IPS-NIHi7 (cell line): ENCODE measurements around the gene SLC22A12.
A peak's percentile ranks its signal among the peaks of the same experiment; 100 is the strongest.

Source experiments
- DNase-seq: peaks from one replicate; pipeline ENCODE4 v3.0.0; 2012; ENCODE audit warnings: mixed read lengths; ENCODE audit errors: extremely low spot score

SLC22A12 gene

DNA sequence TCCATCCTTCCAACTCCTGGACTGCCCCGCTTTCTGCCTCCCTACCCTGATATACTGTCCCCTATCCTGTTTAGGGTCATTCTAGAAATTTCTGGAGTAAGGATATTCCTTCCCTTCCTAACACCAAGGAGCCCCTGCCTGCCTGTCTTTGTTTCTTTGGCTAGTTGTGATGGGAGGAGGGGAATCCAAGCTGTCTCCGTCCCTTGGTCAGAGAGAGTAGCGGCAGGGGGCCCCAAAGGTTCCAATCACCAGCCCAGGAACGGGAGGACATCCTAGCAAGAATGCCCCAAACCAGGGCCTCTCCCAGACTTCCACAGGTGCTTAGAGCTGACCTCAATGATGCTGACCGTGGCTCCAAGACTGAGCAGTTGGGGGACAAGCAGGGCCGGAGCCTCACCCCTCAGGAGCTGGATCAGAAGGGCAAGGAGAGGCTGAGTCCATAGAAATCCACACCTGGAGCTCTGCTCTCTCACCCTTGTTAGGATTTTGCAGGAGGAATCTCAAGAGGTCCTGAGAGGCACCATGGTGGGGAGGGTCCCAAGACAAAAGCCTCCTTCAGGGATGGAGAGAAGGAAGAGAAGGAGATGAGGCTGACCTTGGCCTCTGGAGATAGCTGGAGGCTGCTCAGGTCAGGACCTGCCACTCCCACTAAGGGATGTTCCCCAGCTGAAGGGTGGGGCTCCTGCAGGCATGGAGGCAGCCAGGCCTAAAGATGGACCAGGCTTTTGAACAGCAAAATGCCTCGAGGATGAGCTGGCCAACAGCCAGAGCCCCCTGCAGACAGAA lies 13.6 kb downstream of the SLC22A12 start:
- DNase-seq = no peak

DNA sequence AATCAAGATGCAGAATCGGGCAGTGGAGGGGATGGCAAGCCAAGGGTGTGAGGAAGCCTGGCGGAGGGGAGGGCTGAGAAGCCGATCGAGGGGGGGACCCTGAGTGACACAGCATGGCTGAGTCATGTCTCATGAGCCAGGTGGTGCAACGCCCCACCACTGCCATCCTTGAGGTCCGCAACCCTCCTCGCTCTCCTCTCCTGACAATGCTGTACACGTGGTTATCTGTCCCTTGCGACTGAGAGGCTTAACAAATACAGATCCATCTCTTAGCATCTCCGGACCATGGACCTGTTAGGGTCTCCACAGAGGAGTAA lies 14.2 kb downstream of the SLC22A12 start:
- DNase-seq = peak; percentile 54

DNA sequence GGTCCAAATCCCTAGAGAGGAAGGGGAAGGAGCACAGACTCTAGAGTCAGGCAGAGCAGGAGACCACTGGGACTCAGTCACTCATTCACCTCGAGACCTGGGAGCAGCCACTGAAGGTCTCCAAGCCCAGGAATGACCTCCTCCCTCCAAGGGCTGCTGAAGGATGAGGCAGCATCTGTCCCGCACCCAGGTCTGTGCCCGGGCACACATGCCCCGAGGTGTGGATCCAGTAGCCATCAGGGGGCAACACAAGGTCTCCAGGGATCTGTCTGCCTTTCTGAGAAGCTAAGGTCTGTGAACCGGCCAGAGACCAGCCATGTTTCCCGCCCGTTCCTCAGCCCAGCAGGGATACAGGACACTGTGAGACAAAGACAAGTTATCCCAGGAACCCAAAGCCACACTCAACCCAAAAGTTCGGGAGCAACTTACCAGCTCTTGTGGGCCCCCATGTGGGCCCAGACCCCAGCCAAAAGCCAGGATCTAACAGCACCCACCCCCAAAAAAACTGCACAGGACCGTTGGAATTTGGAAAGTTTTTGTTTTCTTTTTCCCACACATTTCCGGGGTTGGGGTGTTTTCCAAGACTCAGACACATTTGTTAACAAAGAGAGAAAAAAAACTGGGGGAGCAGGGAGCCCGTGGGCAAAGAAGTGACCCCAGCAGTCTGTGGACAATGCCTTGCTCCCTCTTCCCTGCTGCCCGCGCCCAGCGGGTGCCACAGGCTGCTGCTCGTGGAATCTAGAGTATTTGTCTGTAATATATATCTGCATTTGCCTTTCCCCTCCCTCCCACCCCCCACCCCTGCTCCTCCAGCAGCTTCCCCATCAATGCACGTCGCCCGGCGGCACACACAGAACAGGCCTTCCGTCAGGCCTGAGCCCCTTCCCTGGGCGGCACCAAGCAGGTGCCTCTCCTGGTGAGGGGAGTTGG lies 14.9 kb downstream of the SLC22A12 start:
- no peak for DNase-seq

DNA sequence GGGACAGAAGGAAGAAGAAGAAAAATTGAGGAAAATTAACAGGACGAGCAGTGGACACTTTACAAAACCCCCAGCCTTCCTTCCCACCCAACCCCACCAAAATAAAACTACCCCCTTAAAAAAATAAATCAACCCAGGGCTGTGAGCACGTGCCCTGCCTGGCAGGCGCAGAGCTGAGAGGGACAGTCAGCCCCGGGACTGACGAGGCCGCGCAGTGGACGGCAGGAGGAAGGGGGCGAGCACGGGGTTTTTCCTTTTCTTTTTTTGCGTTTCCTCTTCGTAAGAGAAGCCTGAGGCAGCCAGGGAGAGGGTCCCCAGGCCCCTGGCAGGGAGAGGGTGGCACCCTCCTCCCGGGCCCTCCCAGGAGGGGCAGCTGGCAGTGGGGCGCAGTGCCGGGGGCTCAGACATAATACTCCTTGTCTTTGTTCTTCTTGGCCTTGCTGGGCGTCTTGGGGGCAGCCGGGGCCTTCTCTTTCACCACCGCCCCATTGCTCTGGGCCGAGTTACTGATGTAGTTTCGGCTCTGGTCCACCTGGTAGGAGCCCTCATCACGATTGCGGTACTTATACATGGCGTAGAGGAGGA lies 15.9 kb downstream of the SLC22A12 start:
- no peak for DNase-seq

DNA sequence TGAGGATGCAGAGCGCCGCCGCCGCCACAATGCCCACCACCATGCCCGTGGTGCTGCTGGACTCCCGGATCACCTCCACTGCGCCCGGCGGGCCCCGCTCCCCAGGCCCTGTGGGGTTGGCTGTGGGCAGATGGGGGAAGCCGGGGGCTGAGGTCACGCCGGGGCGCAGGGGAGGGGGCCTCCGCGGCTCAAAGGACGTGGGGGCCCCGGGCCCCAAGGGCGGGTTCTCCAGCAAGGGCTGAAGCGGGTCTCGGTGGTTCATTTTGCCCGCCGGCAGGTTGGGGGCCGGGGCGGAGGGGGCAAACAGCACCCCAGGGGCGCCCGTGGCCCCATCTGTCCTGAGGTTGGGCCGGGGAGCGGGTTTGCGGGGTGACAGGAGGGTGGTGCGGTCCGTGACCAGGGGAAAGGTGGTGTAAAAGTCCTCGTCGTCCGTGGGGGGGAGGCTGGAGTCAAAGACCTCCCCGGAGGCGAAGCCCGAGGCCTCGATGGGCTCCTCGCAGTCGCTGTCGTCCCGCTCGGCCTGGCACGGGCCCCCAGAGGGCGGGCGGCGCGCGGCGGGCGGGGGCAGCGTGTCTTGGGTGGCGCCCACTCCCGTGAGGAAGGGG lies 16.5 kb downstream of the SLC22A12 start:
- no peak for DNase-seq

DNA sequence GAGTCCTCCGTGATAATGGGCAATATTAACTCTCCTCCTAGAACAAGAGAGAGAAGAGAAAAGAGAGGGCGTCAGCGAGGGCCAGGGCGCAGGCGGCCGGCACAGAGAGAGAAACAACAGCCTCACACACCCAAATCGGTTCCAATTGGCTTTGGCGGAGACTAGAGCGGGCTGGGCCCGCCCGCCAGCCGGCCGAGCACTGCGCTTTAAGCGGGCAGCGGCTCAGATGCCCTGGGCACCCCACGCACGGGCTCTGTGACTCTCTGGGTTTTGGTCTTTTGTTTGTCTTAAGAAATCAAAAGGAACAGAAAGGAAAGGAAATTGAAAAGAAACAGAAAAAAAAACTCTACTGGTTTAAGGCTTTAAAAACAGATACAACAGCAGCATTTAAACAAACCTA lies 17.0 kb downstream of the SLC22A12 start:
- DNase-seq = no peak

DNA sequence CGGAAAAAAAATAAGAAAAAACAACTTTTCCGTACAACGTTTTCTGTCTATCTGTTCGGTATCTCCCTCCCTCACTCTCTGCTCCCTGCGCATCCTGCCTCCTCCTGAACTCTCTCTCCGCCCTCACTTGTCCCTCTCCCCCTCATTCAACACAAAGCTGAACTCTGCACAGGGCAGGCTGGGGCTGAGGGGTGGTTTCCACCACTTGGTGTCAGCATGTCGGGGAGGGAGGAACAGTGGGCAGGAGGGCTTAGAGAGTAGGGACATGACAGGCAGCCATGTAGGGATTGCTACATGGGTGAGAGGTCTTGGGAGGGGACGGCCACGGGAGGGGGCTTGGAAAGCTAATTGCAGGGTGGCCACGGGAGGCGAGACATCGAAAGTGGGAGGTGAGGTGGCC lies 17.6 kb downstream of the SLC22A12 start:
- no peak for DNase-seq

DNA sequence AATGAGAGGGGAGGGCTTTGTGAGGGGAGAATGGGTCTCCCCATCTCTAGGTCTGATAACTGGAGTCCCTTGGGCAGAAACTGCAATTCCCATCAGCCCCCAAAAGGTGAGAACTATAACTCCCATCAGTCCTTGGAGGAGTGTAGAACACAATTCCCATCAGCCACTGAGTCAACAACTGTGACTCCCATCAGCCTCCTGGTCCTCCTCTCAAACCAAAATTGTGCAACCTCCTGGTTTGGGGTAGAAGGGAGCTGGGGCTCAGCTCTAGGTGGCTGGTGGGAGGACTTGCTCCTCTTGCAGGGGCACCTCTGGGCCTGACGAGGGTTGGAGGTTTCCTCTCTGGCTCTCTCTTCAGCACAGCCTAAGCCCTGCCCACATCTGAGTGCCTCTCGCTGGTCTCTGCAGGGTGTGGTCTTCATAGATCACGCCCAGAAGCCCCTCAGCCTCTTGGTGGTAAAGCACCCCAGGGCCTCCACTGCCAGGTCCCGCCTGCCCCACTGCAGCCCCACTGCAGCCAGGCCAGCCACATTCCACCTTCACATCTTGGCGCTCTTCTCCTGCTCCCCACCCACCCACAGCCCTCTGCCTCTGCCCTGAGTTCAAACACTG lies 18.5 kb downstream of the SLC22A12 start:
- no peak for DNase-seq

DNA sequence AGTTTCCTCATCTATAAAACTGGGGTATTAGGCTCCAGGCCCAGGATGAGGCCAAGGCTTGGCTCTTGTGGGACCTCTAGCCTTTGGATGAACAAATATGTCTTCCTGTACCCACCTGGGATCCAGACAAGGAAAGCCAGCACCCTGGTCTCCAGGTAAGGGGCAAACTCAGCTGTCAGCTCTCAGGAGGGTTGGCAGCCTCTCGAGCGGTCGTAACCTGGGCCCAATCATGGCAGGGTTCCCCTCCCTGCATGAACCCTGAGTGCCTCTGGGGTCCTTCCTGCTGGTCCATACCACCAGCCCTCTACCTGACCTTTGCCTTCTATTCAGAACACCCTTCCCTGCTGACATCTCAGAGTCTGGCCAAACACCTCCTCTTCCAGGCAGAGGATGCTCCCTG lies 19.6 kb downstream of the SLC22A12 start:
- no peak for DNase-seq

DNA sequence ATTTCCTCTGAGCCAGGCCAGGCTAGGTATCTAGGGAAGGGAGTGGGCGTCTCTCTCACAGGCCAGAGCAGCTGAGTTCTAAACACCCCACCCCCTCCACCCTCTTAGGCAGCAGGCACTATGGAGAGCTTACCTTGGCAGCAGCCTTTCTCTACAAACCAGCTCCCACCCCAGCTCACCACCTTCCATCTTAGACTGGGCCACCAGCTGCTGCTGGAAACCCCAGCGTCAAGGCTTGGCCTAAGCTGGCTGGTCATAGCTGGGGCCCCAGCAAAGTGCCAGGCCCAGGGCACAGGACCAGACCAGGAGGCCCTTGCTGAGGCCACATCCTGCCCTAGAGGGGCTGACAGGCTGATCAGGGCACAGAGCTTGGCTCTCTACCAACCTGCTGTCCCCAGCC lies 20.2 kb downstream of the SLC22A12 start:
- DNase-seq = no peak

DNA sequence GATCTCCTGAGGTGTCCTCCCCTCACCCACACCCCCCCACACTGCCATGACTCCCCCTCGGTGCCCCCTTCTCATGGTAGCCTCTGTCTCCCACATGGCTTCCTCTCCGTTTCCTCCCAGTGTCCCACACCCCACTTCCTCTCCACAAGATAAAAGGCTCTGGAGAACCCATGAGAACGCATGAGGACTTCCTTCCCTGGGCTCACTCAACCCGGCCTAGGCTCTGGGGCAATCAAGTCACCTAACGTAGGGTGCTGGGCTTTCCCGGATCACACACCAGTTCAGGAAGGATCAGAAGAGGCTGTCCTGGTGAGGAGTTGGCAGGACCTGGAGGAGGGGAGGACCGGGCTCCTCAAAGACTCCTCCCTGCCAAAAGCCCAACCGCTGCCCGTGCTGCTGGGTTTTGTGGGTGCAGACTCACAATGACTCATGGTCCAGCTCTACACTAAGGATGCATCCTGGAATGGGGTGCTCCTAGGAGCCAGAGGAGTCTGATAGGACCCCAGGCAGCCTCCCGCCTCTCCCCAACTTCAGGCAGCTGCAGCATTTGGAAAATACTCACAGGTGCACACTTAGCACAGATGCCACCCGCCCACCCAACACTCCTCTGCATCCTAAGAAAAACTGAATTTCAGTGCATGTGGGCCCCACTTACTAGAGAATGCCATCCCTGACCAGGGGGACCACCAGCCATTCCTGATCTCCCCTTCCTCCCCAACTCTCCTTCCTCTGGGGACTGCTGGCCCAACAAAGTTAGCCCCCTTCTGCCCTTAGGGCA lies 21.0 kb downstream of the SLC22A12 start:
- no peak for DNase-seq

DNA sequence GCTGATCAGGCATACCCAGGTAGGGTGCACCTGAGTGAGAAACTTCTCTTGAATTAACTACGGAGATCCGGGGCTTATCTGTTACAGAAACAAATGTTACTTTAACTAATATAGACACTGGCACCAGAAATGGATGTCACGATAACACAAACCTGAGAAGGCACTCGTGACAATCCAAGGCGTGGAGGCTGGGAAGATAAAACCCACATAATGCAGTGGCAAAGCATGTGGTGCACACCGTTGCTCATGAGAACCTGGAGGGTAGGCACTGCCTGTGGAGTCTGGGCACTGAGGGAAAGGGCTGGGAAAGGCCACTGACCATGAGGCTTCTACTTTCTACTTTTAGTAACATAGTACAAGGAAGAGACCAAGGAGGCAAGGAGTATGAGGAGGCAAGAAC lies 22.6 kb downstream of the SLC22A12 start:
- no peak for DNase-seq

DNA sequence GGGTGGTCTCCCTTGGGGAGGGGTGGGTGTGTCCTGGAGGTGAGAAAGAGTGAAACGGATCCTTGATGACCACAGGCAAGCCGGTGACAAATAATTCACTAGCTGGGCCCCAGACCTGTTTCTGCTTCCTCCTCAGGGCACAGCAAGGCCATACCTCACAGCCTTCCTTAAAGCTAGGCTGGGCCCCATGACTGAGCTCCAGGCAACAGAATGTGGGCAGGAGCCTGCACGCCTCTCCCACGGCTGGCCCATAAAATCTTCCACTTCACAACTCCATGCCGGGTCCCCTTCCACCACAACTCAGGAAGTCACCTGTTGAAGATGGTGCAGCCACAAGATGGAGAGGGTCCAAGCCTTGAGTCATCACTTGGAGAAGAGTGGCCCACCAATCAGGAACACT lies 23.9 kb downstream of the SLC22A12 start:
- no peak for DNase-seq

DNA sequence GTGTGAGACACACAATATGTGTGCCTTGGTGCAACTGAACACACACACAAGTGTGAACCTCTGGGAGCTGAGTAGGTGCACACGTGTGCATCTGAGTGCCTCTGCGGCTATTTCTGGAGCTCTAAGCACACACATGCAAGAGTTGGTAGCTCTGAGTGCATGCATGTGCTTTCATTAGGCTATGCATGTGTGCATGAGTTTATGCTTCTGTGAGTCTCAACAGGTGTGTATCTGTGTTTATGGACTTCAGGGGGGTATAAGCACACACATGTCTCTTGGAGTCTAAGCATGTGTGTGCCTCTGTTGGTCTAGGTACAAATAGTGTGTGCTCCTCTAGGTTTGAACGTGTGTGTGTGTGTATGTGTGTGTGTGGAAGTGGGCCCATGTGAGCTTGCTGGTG lies 25.8 kb downstream of the SLC22A12 start:
- DNase-seq = no peak

DNA sequence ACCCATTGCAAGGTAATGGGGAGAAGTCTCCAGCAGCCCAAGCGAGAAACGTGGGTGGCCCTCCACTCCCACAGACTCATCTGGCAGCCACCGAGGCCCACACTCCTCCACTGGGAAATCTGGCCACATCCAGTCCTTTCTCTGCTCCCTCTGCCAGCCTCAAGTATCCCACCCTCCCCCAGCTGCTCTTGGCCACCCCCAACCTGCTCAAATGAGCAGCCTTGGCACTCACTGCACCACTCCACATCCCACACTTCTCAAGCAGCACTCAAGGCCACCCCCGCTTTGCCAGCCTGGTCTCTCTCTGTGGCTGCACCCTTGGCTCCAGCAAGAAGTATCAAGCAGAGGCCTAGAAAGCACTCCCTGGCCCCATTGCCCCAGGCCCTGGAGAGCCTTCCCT lies 28.2 kb downstream of the SLC22A12 start:
- no peak for DNase-seq

DNA sequence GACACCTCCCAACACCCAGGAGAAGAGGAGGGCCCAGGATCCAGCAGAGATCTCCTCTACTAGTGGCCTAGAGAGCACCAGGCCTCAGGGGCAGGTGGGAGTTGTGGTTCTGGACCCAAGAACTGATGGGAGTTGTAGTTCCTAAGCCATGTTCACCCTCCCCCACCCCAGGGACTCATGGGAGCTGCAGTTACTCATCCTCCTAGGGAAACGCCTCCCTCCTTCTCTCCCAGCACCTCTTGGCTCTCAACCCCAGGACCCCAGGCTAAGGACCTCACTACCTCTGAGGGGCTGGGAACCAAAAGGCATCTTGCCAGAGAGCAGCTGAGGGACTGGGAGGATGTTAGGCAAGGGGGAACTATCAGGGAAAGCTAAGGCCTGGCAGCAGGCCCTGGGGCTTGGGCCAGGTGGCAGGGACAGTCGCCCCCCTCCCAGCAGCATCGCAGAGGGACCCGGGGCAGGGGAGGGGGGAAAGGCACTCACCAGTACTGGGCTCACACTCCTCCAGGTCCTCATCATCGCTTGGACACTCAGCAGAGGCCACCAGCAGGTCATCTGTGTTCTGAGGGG lies 28.9 kb downstream of the SLC22A12 start:
- peak; percentile 80 for DNase-seq

DNA sequence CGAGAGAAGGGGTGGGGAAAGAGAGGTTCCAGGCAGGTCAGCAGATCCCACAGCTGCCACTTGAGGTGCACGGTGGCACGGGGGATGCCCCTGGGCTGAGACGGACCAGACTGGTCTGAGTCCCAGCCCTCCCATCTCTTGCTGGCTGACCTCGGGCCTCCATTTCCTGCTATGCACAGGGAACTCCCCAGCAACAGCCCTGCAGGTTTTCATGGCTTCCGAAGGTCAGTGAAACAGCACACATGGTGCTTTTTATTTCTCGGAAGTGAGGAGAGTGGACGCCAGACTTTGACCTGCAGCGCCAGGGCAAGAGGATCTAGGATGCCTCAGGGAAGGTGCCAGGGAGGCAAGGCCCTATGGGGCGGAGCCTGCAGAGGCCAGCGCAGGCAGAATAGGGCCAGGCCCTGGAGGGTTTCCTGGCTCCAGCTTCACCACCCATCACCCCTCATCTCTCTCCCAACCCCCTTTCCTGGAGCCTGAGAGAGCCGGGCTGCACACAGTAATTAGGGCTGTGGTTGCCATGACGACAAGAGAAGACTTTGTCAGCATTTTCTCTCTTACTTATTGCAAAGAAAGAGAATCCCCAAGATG lies 29.5 kb downstream of the SLC22A12 start:
- DNase-seq = no peak

DNA sequence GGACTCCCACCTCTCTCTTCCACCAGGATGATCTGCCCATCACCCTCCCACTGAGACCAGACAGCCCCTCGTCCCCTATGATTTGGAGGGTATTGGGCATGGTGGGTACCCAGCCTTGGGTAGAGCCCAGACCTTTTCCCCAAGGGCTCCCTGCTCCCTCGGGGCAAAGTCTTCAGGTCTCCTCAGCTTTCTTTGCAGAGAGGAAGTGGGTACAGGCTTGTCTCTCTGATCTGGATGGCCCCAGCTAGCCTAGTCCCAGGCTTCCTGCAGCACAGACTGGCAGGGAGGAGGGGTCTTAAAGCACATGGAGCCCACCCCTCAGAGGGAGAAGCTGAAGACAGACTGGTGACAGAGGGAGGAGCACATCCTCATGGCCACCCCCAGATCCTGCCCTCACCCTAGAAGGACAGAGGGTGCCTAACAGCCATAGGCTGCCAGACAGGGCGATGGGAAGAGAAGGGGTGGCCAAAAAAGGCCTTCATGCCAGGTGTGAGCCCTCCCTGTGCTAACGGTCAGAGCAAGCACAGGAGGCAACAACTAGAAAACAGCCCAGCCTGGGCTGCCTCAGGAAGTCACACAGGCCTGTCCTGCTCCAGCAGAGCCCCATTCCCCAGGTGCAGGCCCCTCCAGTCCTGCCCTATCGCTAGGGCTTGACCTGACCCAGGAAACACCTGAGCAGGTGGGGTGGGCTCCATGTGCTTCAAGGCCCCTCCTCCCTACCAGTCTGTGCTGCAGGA lies 30.4 kb downstream of the SLC22A12 start:
- DNase-seq = no peak

DNA sequence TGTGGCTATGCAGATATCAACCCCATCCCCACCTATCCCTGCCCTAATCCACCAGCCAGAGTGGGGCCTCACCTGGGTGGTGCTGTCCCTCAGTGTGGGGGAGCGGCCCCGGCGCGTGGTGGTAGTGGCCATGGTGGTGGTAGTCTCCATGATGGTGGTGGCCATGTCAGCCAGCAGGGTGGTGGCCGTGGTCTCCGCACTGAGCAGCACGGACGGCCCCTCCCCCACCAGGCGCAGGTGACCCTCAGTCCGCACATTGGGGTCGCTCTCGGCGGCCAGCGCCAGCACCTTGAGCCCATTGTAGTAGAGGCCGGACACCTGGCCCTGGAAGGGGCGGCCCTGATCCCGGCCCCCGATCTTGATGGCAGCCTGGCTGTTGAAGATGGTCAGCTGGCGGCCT lies 31.7 kb downstream of the SLC22A12 start:
- DNase-seq = no peak
